GM18909 (cell line): ENCODE data around the gene LYPD6.
"Not testable (repeated sequence)": the region's sequence is repeated elsewhere in the genome, so short reads cannot be mapped to it uniquely, and the experiment has no call there.

Experiments
- ATAC-seq: cut with Tn5 transposase; IDR thresholded peaks from one replicate; pipeline ENCODE4 v1.9.1; 2021; ENCODE audit warnings: mild to moderate bottlenecking; ENCODE audit not compliant: unreplicated experiment, poor library complexity

Gene LYPD6

DNA sequence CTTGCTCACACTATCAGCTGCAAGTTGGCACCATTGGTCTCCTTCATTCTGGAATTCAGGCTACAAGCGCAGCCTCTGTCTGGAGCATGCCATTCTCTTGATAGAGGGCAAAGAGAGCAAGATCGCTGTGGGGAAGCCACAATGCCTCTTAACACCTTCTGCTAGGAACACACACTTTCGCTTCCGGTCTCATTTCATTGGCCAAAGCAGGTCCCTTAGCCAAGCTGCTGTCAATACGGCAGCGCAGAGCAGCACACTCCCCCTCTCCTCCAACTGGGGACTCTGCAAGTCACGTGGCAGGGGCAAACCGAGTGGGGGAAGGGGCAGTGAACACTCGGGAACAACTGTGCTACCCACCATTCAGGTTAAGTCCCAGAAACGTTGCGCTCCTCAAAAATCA, 159.1 kb downstream of the LYPD6 start:
- ATAC-seq: no peak

DNA sequence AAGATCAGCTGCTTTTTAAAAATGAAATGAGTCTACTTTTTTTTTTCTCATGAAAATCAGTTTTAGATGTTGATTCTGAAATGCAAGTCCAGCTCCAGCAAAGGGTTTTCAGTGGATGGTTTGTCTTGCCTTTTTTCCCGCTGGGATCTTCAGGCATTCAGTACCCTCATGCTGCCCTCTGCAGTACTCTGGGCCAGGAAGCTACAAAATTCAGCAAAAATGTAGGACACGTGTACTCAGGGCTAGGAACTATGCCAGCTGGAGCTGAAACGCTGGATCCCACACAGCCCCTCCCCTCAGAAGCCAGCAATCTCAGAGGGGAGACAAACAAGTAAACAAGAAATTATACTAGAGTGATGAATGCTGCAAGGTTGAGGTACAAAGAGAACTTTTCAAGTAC, 159.9 kb downstream of the LYPD6 start:
- ATAC-seq: no peak

DNA sequence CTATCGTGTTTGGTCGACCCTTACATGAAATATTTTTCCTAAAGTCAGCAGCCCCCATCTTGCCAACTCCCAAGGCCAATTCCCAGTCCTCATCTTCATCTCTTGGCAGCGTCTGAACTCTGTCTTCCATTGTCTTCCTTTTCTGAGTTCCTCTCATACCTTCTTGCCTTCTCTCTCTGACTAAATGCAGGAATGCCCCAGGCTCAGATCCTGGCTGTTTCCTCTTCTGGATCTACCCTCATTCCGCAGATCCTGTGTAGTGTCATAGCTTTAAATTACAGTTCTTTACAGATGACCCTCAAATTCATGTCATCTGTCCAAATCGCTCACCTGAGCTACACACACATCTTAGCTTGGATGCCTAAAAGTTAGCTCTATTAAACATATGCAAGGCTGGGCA, 162.5 kb downstream of the LYPD6 start:
- no peak for ATAC-seq

DNA sequence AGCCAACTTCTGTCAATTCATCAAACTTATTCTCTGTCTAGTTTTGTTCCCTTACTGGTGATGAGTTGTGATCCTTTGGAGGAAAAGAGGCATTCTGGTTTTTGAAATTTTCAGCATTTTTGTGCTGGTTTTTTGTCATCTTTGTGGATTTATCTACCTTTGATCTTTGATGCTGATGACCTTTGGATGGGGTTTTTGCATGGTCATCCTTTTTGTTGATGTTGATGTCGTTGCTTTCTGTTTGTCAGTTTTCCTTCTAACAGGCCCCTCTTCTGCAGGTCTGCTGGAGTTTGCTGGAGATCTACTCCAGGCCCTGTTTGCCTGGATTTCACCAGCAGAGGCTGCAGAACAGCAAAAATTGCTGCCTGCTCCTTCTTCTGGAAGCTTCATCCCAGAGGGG, 168.8 kb downstream of the LYPD6 start:
- ATAC-seq: not testable (repeated sequence)

DNA sequence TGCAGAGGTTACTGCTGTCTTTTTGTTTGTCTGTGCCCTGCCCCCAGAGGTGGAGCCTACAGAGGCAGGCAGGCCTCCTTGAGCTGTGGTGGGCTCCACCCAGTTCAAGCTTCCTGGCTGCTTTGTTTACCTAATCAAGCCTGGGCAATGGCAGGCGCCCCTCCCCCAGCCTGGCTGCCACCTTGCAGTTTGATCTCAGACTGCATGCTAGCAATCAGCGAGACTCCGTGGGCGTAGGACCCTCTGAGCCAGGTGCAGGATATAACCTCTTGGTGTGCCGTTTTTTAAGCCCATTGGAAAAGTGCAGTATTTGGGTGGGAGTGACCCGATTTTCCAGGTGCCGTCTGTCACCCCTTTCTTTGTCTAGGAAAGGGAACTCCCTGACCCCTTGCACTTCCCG, 176.4 kb downstream of the LYPD6 start:
- ATAC-seq: not testable (repeated sequence)

DNA sequence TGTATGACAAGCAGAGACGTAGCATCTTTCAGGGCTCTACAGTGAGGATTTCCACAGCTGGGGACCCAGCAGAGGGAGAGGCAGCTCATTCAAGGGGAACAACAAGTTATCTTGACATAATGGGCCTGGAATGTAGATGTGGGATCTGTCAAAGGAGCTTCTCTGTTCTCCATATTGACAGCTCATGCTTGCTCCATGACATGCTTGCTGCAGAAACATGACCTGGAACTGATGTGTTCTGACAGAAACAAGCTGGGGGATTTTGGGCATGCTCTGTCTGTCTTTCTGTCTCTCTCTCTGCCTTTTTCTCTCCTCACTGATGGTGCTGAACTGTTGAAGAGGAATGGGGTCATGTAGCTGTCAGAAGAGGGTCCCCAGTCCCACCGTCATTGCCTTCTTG, 177.6 kb downstream of the LYPD6 start:
- ATAC-seq: no peak

DNA sequence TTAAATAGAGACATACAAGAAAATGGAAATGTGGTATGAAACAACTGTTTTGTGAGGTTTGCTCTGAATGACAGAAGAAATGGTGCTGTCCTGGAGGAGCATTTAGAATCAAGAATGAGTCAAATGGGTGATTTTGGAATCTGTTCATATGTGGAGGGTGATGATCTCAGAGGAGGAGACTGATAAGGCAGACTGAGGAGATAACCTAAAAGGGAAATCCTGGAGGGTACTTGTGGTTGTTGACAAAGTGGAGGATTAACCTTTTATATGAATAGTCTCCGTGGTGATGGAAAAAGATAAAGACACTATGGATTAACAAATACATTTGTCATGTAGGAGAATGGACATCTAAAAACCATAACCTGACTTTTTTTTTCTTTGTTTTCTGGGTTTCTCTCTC, 183.1 kb downstream of the LYPD6 start:
- no peak for ATAC-seq
